Caco-2 (cell line): ENCODE data around the gene MGAT4D. TPM values are rescaled to one million over a fixed set of nuclear protein-coding genes. Genes with fewer than 3 reads are reported as not detected.

Source experiments
- BruUV-seq: library from RNA; stranded (reverse); fragments of 400-500 nt; replicated peaks from 2 replicates; lab custom pipeline; 2021; lab: Mats Ljungman, UMichigan
- CTCF ChIA-PET: fragments of 300-600 bp; sonication (Branson Sonifier 250); formaldehyde crosslinking; loops from one replicate; lab custom pipeline; 2022; ENCODE audit warnings: antibody characterized with exemption; lab: Charles Lee
- POLR2A ChIA-PET: fragments of 300-600 bp; sonication (Branson Sonifier 250); formaldehyde crosslinking; loops from one replicate; lab custom pipeline; 2022; ENCODE audit warnings: antibody characterized with exemption; lab: Charles Lee
- DNase-seq, 2 experiments: peaks; one replicate each; pipeline versions ENCODE4 v3.0.0 to v3.0.0-alpha.2; 2020 to 2022
- H3K27me3 ChIP-seq: replicated peaks from 2 replicates; pipeline ENCODE4 v1.6.0; 2011; ENCODE audit warnings: low read length; ENCODE audit not compliant: control insufficient read depth, insufficient read depth
- H3K36me3 ChIP-seq: 2 replicates; pipeline ENCODE4 v1.5.1; 2011; ENCODE audit warnings: low read length; ENCODE audit not compliant: control insufficient read depth, insufficient read depth
- H3K4me1 ChIP-seq: fragments of 250-450 bp; sonication (Bioruptor Pico); 2 replicates; pipeline ENCODE4 v1.5.1; 2020; ENCODE audit warnings: mild to moderate bottlenecking
- H3K4me3 ChIP-seq: 2 replicates; pipeline ENCODE4 v1.5.1; 2011; ENCODE audit warnings: low read depth, mild to moderate bottlenecking, control low read depth, low read length
- H3K9me3 ChIP-seq: fragments of 250-450 bp; sonication (Bioruptor Pico); 2 replicates; pipeline ENCODE4 v1.5.1; 2020; ENCODE audit warnings: mild to moderate bottlenecking, moderate library complexity
- H3K27ac Mint-ChIP-seq: one replicate; pipeline ENCODE4 v1.8.0; 2022; ENCODE audit warnings: mixed read lengths; ENCODE audit not compliant: unreplicated experiment
- H3K27me3 Mint-ChIP-seq: one replicate; pipeline ENCODE4 v1.8.0; 2022; ENCODE audit warnings: mixed read lengths; ENCODE audit not compliant: insufficient read depth, unreplicated experiment
- H3K36me3 Mint-ChIP-seq: one replicate; pipeline ENCODE4 v1.8.0; 2022; ENCODE audit warnings: mild to moderate bottlenecking, mixed read lengths; ENCODE audit not compliant: insufficient read depth, unreplicated experiment
- H3K4me1 Mint-ChIP-seq: one replicate; pipeline ENCODE4 v1.8.0; 2022; ENCODE audit warnings: low read depth, mixed read lengths; ENCODE audit not compliant: unreplicated experiment
- H3K4me3 Mint-ChIP-seq: one replicate; pipeline ENCODE4 v1.8.0; 2022; ENCODE audit warnings: mild to moderate bottlenecking, moderate library complexity, mixed read lengths; ENCODE audit not compliant: unreplicated experiment
- H3K9me3 Mint-ChIP-seq: one replicate; pipeline ENCODE4 v1.8.0; 2022; ENCODE audit warnings: mixed read lengths; ENCODE audit not compliant: unreplicated experiment
- intact Hi-C: fragments of 100-400 bp; cut with micrococcal nuclease; formaldehyde crosslinking; loops from one replicate; pipeline ENCODE4 v1.10.0; 2022; ENCODE audit not compliant: unreplicated experiment
- total RNA-seq: library from RNA; stranded (reverse); gene quantifications from 2 replicates; pipeline ENCODE4 v1.2.3, GENCODE V29; 2022
- TF ChIP-seq, protein P1 (sequence below), 2 experiments: fragments of 200-600 bp in 1 of 2; IDR thresholded peaks; 1 replicate in 1 of 2; 2 replicates in 1 of 2; pipeline versions ENCODE4 v1.5.1 to v1.8.0; 2011 to 2022; ENCODE audit warnings: antibody characterized with exemption in 1 of 2, control low read depth in 1 of 2, inconsistent platforms in 1 of 2, low read depth in 1 of 2, low read length in 1 of 2, mild to moderate bottlenecking in 1 of 2, moderate library complexity in 1 of 2; ENCODE audit not compliant: insufficient read depth in 1 of 2, severe bottlenecking in 1 of 2, unreplicated experiment in 1 of 2

MGAT4D gene
- total RNA-seq, 1 experiment from 2014 or later, result not detected

DNA sequence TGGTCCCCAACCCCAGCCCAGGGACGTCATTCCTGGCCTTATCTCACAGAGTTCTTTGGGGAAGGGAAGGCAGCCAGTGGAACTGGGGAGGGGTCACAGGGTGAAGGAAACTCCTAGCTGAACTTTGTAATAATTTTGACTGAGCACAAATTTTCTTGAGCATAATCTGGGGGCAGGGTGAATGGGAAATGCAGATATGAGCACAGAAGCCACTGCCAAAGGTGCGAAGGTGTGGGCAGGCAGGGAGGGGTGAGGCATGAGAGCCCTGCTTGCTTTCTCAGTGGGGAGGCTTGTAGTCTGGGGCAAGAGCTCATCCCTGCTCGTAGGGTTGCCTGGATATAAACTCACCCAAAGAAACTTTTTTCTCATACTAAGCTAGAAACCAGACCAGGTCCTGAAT, 34.9 kb downstream of the MGAT4D start:
- Histone ChIP-seq H3K4me3 (no peak overlapping the region), H3K27me3 (no peaks in the 10 kb centered on the region), H3K4me1 (no peaks in the 10 kb centered on the region), H3K9me3 (no peaks in the 10 kb centered on the region), H3K36me3 (no peaks in the 10 kb centered on the region)
- H3K27me3 Mint-ChIP-seq, result no peaks in the 10 kb centered on the region
- intact Hi-C loops, result no loop called here
- no peak overlapping the region for H3K27ac Mint-ChIP-seq
- BruUV-seq, result no TSS peak
- H3K36me3 Mint-ChIP-seq, result no peaks in the 10 kb centered on the region
- no peaks in the 10 kb centered on the region for H3K9me3 Mint-ChIP-seq
- TF ChIP-seq, protein P1, sequence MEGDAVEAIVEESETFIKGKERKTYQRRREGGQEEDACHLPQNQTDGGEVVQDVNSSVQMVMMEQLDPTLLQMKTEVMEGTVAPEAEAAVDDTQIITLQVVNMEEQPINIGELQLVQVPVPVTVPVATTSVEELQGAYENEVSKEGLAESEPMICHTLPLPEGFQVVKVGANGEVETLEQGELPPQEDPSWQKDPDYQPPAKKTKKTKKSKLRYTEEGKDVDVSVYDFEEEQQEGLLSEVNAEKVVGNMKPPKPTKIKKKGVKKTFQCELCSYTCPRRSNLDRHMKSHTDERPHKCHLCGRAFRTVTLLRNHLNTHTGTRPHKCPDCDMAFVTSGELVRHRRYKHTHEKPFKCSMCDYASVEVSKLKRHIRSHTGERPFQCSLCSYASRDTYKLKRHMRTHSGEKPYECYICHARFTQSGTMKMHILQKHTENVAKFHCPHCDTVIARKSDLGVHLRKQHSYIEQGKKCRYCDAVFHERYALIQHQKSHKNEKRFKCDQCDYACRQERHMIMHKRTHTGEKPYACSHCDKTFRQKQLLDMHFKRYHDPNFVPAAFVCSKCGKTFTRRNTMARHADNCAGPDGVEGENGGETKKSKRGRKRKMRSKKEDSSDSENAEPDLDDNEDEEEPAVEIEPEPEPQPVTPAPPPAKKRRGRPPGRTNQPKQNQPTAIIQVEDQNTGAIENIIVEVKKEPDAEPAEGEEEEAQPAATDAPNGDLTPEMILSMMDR (IDR thresholded peaks at IDR 0.05; ENCODE audit: insufficient read depth in 1 of 2, low read depth in 1 of 2, low read length in 1 of 2, severe bottlenecking in 1 of 2, unreplicated experiment in 1 of 2), result no peak
- CTCF ChIA-PET, result no interaction called here
- no peak for DNase-seq
- no peak overlapping the region for H3K4me3 Mint-ChIP-seq
- no peaks in the 10 kb centered on the region for H3K4me1 Mint-ChIP-seq
- POLR2A ChIA-PET, result no interaction called here

DNA sequence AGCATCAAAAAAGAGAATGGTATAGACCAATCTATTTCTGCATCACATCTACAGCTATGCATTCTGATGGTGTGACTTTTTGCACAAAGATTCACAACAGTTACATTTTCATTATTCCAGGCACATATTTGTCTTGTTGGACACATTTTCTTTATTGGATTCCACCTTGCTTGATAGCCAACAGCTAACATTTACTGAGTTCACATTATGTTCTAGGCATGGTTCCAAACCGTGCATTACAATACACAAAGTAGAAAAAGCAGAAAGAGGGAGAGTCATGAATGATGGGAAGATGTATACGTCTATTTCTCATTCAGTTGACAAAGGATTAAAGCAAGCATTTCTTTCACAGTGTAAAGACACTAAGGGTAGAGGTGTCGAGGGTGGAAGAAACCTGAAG, 47.7 kb downstream of the MGAT4D start:
- DNase-seq, result no peak
- no peaks in the 10 kb centered on the region for H3K36me3 ChIP-seq
- POLR2A ChIA-PET, result no interaction called here
- H3K9me3 Mint-ChIP-seq, result no peaks in the 10 kb centered on the region
- intact Hi-C loops, result no loop called here
- no peaks in the 10 kb centered on the region for H3K27me3 ChIP-seq
- no TSS peak for BruUV-seq
- H3K4me3 Mint-ChIP-seq, result no peak overlapping the region
- no peaks in the 10 kb centered on the region for H3K4me1 ChIP-seq
- no peak overlapping the region for H3K4me3 ChIP-seq
- peaks cover 17% of the 10 kb centered on the region for H3K27me3 Mint-ChIP-seq
- H3K27ac Mint-ChIP-seq, result no peak overlapping the region
- no peaks in the 10 kb centered on the region for H3K4me1 Mint-ChIP-seq
- no peaks in the 10 kb centered on the region for H3K9me3 ChIP-seq
- TF ChIP-seq, protein P1 (IDR thresholded peaks at IDR 0.05; ENCODE audit: insufficient read depth in 1 of 2, low read depth in 1 of 2, low read length in 1 of 2, severe bottlenecking in 1 of 2, unreplicated experiment in 1 of 2), result no peak
- CTCF ChIA-PET, result no interaction called here
- H3K36me3 Mint-ChIP-seq, result no peaks in the 10 kb centered on the region

DNA sequence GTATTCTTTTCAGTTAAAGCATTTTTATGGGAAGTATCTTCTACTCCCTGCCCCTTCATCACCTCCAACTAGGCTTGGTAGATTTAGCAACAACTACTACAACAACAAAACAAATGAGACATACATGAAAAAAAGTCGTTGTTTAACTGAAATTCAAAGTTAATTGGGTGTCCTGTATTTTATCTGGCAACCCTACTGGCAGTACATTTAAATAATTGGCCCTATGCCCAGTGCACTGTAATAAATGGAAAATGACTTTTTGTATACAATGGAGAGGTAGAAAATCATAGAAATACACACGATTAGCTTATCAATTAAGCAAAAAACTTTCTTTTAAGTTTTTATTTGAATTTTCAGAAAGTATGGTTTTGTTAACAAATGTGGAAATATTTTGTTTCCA, 49.3 kb downstream of the MGAT4D start:
- intact Hi-C loops, result no loop called here
- CTCF ChIA-PET, result no interaction called here
- no peak overlapping the region for H3K4me3 Mint-ChIP-seq

More for the DNA sequence above, 49.3 kb downstream of the MGAT4D start:
- Histone ChIP-seq H3K9me3 (no peaks in the 10 kb centered on the region), H3K27me3 (no peaks in the 10 kb centered on the region), H3K4me3 (no peak overlapping the region), H3K4me1 (no peaks in the 10 kb centered on the region), H3K36me3 (no peaks in the 10 kb centered on the region)
- POLR2A ChIA-PET, result no interaction called here
- H3K9me3 Mint-ChIP-seq, result no peaks in the 10 kb centered on the region
- H3K27ac Mint-ChIP-seq, result no peak overlapping the region
- BruUV-seq, result no TSS peak
- TF ChIP-seq, protein P1 (IDR thresholded peaks at IDR 0.05; ENCODE audit: insufficient read depth in 1 of 2, low read depth in 1 of 2, low read length in 1 of 2, severe bottlenecking in 1 of 2, unreplicated experiment in 1 of 2), result no peak
- H3K36me3 Mint-ChIP-seq, result no peaks in the 10 kb centered on the region
- no peak for DNase-seq
- H3K27me3 Mint-ChIP-seq, result peaks cover 10% of the 10 kb centered on the region
- H3K4me1 Mint-ChIP-seq, result no peaks in the 10 kb centered on the region
